Activated T-cell treated with anti-CD3 and anti-CD28 coated beads for 4 hours (primary cell): Measurements from ENCODE around the gene OR1A2.
"Not testable (repeated sequence)": the region's sequence is repeated elsewhere in the genome, so short reads cannot be mapped to it uniquely, and the experiment has no call there.

Experiments used
- DNase-seq: peaks from one replicate; pipeline ENCODE4 v3.0.0-alpha.2; 2020

OR1A2 gene

GRCh38 chr17:3197219-3197618 is at the start of gene OR1A2:
Gene OR1A2, plus strand, starts transcription at chr17:3197519. Its CDS starts 0 bp downstream, at chr17:3197519.
- no peak for DNase-seq

- no peak for DNase-seq
These were observed 40.1 kb upstream of the OR1A2 start for GRCh38 chr17:3157218-3157617.

- no peak for DNase-seq
These were observed 29.7 kb upstream of the OR1A2 start for GRCh38 chr17:3167574-3167973.

- no peak for DNase-seq
These were observed 7.4 kb upstream of the OR1A2 start for GRCh38 chr17:3189961-3190360.

GRCh38 chr17:3207367-3207766 is 10.0 kb downstream of the OR1A2 start, which contains the start of gene OR1A1:
Gene OR1A1, plus strand, starts transcription at chr17:3207667. Its CDS starts 7,954 bp downstream, at chr17:3215621.
- DNase-seq = no peak

GRCh38 chr17:3208484-3208883 is 11.2 kb downstream of the OR1A2 start:
- DNase-seq = no peak

- no peak for DNase-seq
These were observed 15.7 kb downstream of the OR1A2 start for GRCh38 chr17:3213001-3213400.

GRCh38 chr17:3213587-3213986 is 16.3 kb downstream of the OR1A2 start:
- no peak for DNase-seq

- not testable (repeated sequence) for DNase-seq
These were observed 22.7 kb downstream of the OR1A2 start for GRCh38 chr17:3219978-3220377.

- no peak for DNase-seq
These were observed 24.5 kb downstream of the OR1A2 start for GRCh38 chr17:3221850-3222249.

GRCh38 chr17:3222505-3222904 is 25.2 kb downstream of the OR1A2 start:
- no peak for DNase-seq

- not testable (repeated sequence) for DNase-seq
These were observed 27.5 kb downstream of the OR1A2 start for GRCh38 chr17:3224721-3225352.

GRCh38 chr17:3232300-3232699 is 35.0 kb downstream of the OR1A2 start:
- DNase-seq = not testable (repeated sequence)

GRCh38 chr17:3238685-3239084 is 41.4 kb downstream of the OR1A2 start:
- not testable (repeated sequence) for DNase-seq

GRCh38 chr17:3241044-3241443 is 43.7 kb downstream of the OR1A2 start:
- DNase-seq = not testable (repeated sequence)

- DNase-seq = not testable (repeated sequence)
These were observed 47.5 kb downstream of the OR1A2 start for GRCh38 chr17:3244841-3245240.
